ENCODE data around the gene SCNN1A. TPM values are rescaled to one million over a fixed set of nuclear protein-coding genes. Genes with fewer than 3 reads are reported as not detected.

Gene SCNN1A
- total and polyA plus RNA-seq, 2 of the 4 experiments (the other 2 are of a cell fraction): 0.41 TPM; not detected in 1

- no peak overlapping the region for H4K8ac ChIP-seq (ENCODE audit: low read depth in 2 of 2, low read length in 2 of 2)
- no TSS peak for BruUV-seq (replicated peaks)
- H2AK5ac ChIP-seq (ENCODE audit: low read depth, low read length): no peak overlapping the region
- no peak overlapping the region for H3K23ac ChIP-seq (ENCODE audit: low read depth, low read length)
- no peak overlapping the region for H2BK20ac ChIP-seq (ENCODE audit: low read depth, low read length)
- peaks cover 7% of the 10 kb centered on the region for H3K4me1 ChIP-seq (ENCODE audit: control insufficient read depth, insufficient read depth, low read length)
- H3K4me2 ChIP-seq (ENCODE audit: low read depth, low read length): no peak overlapping the region
- no peak overlapping the region for H2BK15ac ChIP-seq (ENCODE audit: low read depth, low read length)
- no peak overlapping the region for H3K9ac ChIP-seq (ENCODE audit: low read depth, low read length)
- DNase-seq: no peak
- ChIA-PET POLR2A (ENCODE audit: unreplicated experiment) (no interaction called here), CTCF (interaction anchor here (0.6 kb wide), 1 partner anchor 9 kb away, joined by 3 read pairs; no protein-coding TSS in a partner anchor)
- intact Hi-C loops (cut with micrococcal nuclease) (no loop called here), dilution Hi-C loops (cut with HindIII; ENCODE audit: low sequenced_read_pairs, unreplicated experiment) (no loop called here), in situ Hi-C loops (cut with MboI; ENCODE audit: low sequenced_read_pairs) (no loop called here)
- H3K79me1 ChIP-seq (ENCODE audit: low read depth in 1 of 2, low read length in 2 of 2): no peaks in the 10 kb centered on the region
- H3K4ac ChIP-seq (ENCODE audit: low read depth, low read length): no peak overlapping the region
- no peak overlapping the region for H3K27ac ChIP-seq (ENCODE audit: insufficient read depth, low read length)
- no peak overlapping the region for H2AK9ac ChIP-seq (replicated peaks; ENCODE audit: low read depth, low read length, poor library complexity)
- no peak overlapping the region for H3K4me3 ChIP-seq (ENCODE audit: insufficient read depth, low read depth, low read length)
- H3K9me3 ChIP-seq (ENCODE audit: control insufficient read depth, insufficient read depth, low read length): no peaks in the 10 kb centered on the region
- H3K27me3 ChIP-seq (ENCODE audit: control insufficient read depth, insufficient read depth, low read length): peaks cover 7% of the 10 kb centered on the region
- WGBS, 2 experiments (ENCODE audit: extremely low coverage in 2 of 2, insufficient read length in 1 of 2): no CpG with 5 or more reads among the region's 11 CpGs
- no peaks in the 10 kb centered on the region for H4K20me1 ChIP-seq (ENCODE audit: insufficient read depth, low read length)
- no peak overlapping the region for H3K56ac ChIP-seq (ENCODE audit: extremely low read depth, insufficient read depth, low read length)
- no peaks in the 10 kb centered on the region for H3K36me3 ChIP-seq (ENCODE audit: control insufficient read depth, insufficient read depth, low read length)
- no peak overlapping the region for H2BK120ac ChIP-seq (ENCODE audit: low read depth, low read length)
- no peak for ATAC-seq (ENCODE audit: low read depth)
- no peaks in the 10 kb centered on the region for H3K9me1 ChIP-seq (ENCODE audit: insufficient read depth, low read length)
- H3K18ac ChIP-seq (ENCODE audit: low read depth, low read length): no peak overlapping the region
- no peak overlapping the region for H4K91ac ChIP-seq (ENCODE audit: insufficient read depth, low read depth, low read length)
- no peak overlapping the region for H3K14ac ChIP-seq (replicated peaks; ENCODE audit: low read depth, low read length)
- H2BK5ac ChIP-seq (ENCODE audit: low read depth, low read length, poor library complexity, severe bottlenecking): no peak overlapping the region
- H4K5ac ChIP-seq (ENCODE audit: low read depth, low read length): no peak overlapping the region
- H2AFZ ChIP-seq (replicated peaks; ENCODE audit: low read length, poor library complexity): no peak overlapping the region
- no peak for TF ChIP-seq CTCF (conservative IDR thresholded peaks at IDR 0.05; ENCODE audit: low read depth, low read length)
- TF ChIP-seq MAZ (IDR thresholded peaks at IDR 0.05; ENCODE audit: borderline replicate concordance, low read depth, low read length): no peak
- no peak for TF ChIP-seq USF2 (IDR thresholded peaks at IDR 0.05; ENCODE audit: low read depth, low read length)
- TF ChIP-seq CEBPB (IDR thresholded peaks at IDR 0.05; ENCODE audit: low read depth, low read length): no peak
- no peak for TF ChIP-seq MAFK (IDR thresholded peaks at IDR 0.05; ENCODE audit: low read depth, low read length)
- no peak for TF ChIP-seq RFX5 (IDR thresholded peaks at IDR 0.05; ENCODE audit: low read depth, low read length)
- TF ChIP-seq NFE2L2 (IDR thresholded peaks at IDR 0.05; ENCODE audit: low read depth, low read length): no peak
- TF ChIP-seq BHLHE40 (IDR thresholded peaks at IDR 0.05; ENCODE audit: low read depth, low read length): no peak
- no peak for TF ChIP-seq ELK1 (IDR thresholded peaks at IDR 0.05; ENCODE audit: borderline replicate concordance, low read depth, low read length)
- no peak for TF ChIP-seq FOS (IDR thresholded peaks at IDR 0.05; ENCODE audit: low read depth, low read length)
- no peak for TF ChIP-seq SMC3 (IDR thresholded peaks at IDR 0.05; ENCODE audit: low read depth, low read length)
- no peak for TF ChIP-seq CHD1 (IDR thresholded peaks at IDR 0.05; ENCODE audit: low read depth, low read length)
- no peak for TF ChIP-seq RAD21 (IDR thresholded peaks at IDR 0.05; ENCODE audit: low read length)
- TF ChIP-seq MXI1 (IDR thresholded peaks at IDR 0.05; ENCODE audit: borderline replicate concordance, low read depth, low read length): no peak
Measured at GRCh38 chr12:6360578-6361490, 14.5 kb downstream of the SCNN1A start.

Measured in IMR-90 (cell line).